Right atrium auricular region (tissue), 2 donors: ENCODE results near the gene CNTN5. TPM values are rescaled to one million over a fixed set of nuclear protein-coding genes. Genes with fewer than 3 reads are reported as not detected.

Experiments used
- DNase-seq: peaks from one replicate; pipeline ENCODE4 v3.0.0-alpha.2; 2019; ENCODE audit warnings: low spot score
- H3K27ac ChIP-seq, 2 donors: fragments of 200-600 bp; sonication (generic); 1 replicate in 1 of 2; 2 replicates in 1 of 2; pipeline ENCODE4 v1.5.1; 2016 to 2019
- H3K27me3 ChIP-seq, 2 donors: fragments of 200-600 bp; sonication (generic); one replicate each; pipeline versions ENCODE4 v1.5.1 to v1.6.0; 2017 to 2019
- H3K36me3 ChIP-seq: fragments of 200-600 bp; sonication (generic); one replicate; pipeline ENCODE4 v1.5.1; 2016
- H3K4me1 ChIP-seq, 2 donors: fragments of 200-600 bp; sonication (generic); one replicate each; pipeline versions ENCODE4 v1.5.1 to v1.6.0; 2017 to 2019
- H3K4me3 ChIP-seq, 2 donors: fragments of 200-600 bp; sonication (generic); 1 replicate in 1 of 2; 2 replicates in 1 of 2; pipeline ENCODE4 v1.5.1; 2017 to 2019; ENCODE audit warnings: mild to moderate bottlenecking in 1 of 2, moderate library complexity in 1 of 2
- H3K9me3 ChIP-seq, 2 donors: fragments of 200-600 bp; sonication (generic); one replicate each; pipeline ENCODE4 v1.5.1; 2019
- total RNA-seq, 2 donors: library from RNA; depleted of rRNA; stranded (reverse); fragments of >200 nt; gene quantifications; one replicate each; pipeline ENCODE4 v1.1.0, GENCODE V29; 2016
- TF ChIP-seq, protein P1 (sequence below), 2 donors: fragments of 200-600 bp; sonication (generic); IDR thresholded peaks; one replicate each; pipeline ENCODE4 v1.5.1; 2019; ENCODE audit warnings: antibody characterized with exemption in 2 of 2

CNTN5 gene
- total RNA-seq, 2 donors from 2014 or later = not detected

DNA sequence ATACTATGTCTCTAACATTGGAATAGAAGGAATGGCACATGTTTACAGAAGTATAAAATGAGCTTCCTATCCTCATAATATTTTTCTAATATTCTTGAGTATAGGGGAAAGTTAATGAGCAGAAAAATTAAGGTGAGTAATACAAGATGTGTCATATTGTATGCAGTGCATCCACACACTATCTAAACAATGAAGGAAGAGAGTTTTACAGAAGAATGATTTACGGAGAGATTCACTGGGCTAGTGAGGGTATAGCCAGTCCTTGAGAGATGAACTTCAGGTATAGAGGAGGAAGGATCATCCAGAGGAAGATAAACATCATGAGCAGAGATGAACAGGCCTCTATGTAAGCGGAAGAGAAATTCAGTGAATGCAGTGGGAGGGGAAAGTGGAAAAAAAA is 569.0 kb downstream of the CNTN5 start:
- H3K27me3 ChIP-seq = no peaks in the 10 kb centered on the region
- TF ChIP-seq, protein P1, sequence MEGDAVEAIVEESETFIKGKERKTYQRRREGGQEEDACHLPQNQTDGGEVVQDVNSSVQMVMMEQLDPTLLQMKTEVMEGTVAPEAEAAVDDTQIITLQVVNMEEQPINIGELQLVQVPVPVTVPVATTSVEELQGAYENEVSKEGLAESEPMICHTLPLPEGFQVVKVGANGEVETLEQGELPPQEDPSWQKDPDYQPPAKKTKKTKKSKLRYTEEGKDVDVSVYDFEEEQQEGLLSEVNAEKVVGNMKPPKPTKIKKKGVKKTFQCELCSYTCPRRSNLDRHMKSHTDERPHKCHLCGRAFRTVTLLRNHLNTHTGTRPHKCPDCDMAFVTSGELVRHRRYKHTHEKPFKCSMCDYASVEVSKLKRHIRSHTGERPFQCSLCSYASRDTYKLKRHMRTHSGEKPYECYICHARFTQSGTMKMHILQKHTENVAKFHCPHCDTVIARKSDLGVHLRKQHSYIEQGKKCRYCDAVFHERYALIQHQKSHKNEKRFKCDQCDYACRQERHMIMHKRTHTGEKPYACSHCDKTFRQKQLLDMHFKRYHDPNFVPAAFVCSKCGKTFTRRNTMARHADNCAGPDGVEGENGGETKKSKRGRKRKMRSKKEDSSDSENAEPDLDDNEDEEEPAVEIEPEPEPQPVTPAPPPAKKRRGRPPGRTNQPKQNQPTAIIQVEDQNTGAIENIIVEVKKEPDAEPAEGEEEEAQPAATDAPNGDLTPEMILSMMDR (IDR thresholded peaks at IDR 0.05) = no peak
- no peak for DNase-seq
- H3K27ac ChIP-seq = no peak overlapping the region
- no peaks in the 10 kb centered on the region for H3K4me1 ChIP-seq
- no peak overlapping the region for H3K4me3 ChIP-seq
- no peaks in the 10 kb centered on the region for H3K9me3 ChIP-seq
- no peaks in the 10 kb centered on the region for H3K36me3 ChIP-seq

DNA sequence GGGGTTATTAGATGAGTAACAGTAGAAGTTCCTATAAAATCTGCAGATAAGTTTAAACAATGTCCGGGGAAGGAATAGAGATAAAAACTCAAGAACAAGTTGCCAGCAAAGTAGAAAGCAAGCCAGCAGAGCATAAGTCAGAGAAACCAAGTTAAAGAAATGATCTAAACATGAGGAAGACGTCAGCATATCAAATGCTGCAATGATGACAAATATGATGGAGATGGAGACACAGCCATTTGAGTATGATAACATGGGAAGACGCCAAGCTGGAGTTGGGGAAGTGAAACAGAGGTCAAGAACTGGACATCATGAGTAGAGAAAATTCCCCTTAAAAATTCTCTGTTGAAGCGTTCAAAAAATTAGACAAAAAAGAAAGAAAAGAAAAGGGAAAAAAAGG is 571.5 kb downstream of the CNTN5 start:
- no peak overlapping the region for H3K27ac ChIP-seq
- no peak for DNase-seq
- no peak overlapping the region for H3K4me3 ChIP-seq
- no peaks in the 10 kb centered on the region for H3K36me3 ChIP-seq
- H3K27me3 ChIP-seq = no peaks in the 10 kb centered on the region
- no peaks in the 10 kb centered on the region for H3K4me1 ChIP-seq
- TF ChIP-seq, protein P1 (IDR thresholded peaks at IDR 0.05) = no peak
- no peaks in the 10 kb centered on the region for H3K9me3 ChIP-seq

DNA sequence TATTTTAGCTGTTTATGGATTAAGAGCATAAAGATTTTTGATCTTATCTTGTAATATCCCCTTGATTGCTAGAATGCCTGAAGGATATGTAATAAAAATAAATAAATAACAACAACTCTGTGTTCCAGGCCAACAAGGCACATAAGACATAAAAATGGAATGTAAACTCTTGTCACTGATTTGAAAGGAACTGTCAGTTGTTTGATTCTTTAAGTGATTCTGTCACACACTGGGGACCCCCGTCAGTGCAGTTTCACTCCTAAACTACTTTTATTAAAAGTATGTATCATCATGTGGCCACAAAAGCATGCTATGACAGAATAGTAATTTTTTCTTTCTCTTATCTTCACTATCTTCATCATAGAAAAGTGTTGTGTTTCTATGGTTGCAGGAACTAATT is 572.4 kb downstream of the CNTN5 start:
- no peak for DNase-seq
- Histone ChIP-seq H3K27me3 (no peaks in the 10 kb centered on the region), H3K9me3 (no peaks in the 10 kb centered on the region), H3K4me1 (no peaks in the 10 kb centered on the region), H3K27ac (no peak overlapping the region), H3K36me3 (no peaks in the 10 kb centered on the region), H3K4me3 (no peak overlapping the region)
- TF ChIP-seq, protein P1 (IDR thresholded peaks at IDR 0.05) = no peak

DNA sequence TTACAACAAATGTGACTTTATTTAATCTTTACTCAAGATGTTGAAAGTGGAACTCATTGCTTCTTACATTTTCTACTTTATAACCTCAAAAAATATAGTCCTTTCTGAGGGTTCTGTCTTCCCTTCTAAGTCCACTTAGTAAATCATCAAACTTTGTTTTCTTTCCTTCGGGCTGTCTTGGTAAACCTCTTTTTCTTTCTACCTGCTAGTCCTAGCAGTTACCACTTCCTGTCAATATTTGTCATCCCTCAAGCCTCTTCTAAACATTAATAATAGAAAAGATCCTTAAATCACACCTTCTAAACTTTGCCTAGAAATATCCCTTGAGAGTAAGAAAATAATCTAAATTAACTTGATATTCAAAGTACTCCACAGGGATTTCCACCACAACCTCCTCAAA is 580.4 kb downstream of the CNTN5 start:
- Histone ChIP-seq H3K4me1 (no peaks in the 10 kb centered on the region), H3K4me3 (no peak overlapping the region), H3K27ac (no peak overlapping the region), H3K36me3 (no peaks in the 10 kb centered on the region), H3K9me3 (no peaks in the 10 kb centered on the region), H3K27me3 (no peaks in the 10 kb centered on the region)
- DNase-seq = no peak
- TF ChIP-seq, protein P1 (IDR thresholded peaks at IDR 0.05) = no peak

DNA sequence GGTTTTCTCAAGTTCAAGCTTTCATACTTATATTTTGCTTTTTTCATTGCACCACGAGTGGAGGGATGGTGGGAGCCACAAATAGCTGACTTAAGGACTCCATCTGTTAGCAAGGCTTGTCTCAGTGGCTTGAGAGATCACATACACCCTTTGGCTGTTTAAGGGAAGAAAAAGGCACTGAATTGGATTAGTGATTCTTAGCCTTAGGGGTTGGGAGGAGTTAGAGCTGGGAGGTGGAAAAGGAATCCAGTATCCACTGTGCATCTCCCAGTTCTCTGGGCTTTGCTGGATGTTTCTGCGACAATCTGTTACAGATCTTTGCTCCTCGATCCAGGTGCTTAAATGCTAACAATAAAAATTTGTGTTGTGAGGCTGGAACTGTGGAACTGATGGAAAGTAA is 593.6 kb downstream of the CNTN5 start:
- TF ChIP-seq, protein P1 (IDR thresholded peaks at IDR 0.05) = no peak
- no peaks in the 10 kb centered on the region for H3K27me3 ChIP-seq
- no peaks in the 10 kb centered on the region for H3K36me3 ChIP-seq
- no peak for DNase-seq
- H3K4me3 ChIP-seq = no peak overlapping the region
- no peaks in the 10 kb centered on the region for H3K4me1 ChIP-seq
- H3K27ac ChIP-seq = no peak overlapping the region
- H3K9me3 ChIP-seq = no peaks in the 10 kb centered on the region

DNA sequence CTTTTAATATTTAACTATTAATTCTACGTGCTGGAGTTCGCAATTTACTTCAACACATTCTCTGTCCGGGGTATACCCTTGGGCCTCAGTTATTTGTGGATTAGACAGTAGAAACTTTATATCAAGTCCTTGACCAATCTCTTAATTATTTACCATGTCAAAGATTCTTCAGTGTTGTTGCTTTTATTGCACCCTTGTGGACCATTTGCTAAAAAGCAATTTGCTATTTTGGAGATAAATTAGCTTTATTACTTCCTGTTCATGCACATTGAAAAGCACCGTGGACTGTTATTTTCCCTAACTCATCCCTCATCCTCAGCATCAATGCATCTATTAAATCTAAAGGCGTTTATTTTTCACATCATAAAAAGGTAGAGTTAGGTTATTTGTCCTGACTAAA is 609.9 kb downstream of the CNTN5 start:
- Histone ChIP-seq H3K27ac (no peak overlapping the region), H3K4me3 (no peak overlapping the region), H3K4me1 (peaks cover 0 to 5% of the 10 kb centered on the region in 2 donors), H3K27me3 (no peaks in the 10 kb centered on the region), H3K9me3 (no peaks in the 10 kb centered on the region), H3K36me3 (no peaks in the 10 kb centered on the region)
- DNase-seq = no peak
- TF ChIP-seq, protein P1 (IDR thresholded peaks at IDR 0.05) = no peak
